HG02678 (cell line): ENCODE data around the gene ADAT1.
A peak's percentile ranks its signal among the peaks of the same experiment; 100 is the strongest.

Source experiments
- ATAC-seq: cut with Tn5 transposase; IDR thresholded peaks from one replicate; pipeline ENCODE4 v1.9.1; 2021; ENCODE audit warnings: mild to moderate bottlenecking, moderate library complexity; ENCODE audit not compliant: unreplicated experiment

The ADAT1 gene

DNA sequence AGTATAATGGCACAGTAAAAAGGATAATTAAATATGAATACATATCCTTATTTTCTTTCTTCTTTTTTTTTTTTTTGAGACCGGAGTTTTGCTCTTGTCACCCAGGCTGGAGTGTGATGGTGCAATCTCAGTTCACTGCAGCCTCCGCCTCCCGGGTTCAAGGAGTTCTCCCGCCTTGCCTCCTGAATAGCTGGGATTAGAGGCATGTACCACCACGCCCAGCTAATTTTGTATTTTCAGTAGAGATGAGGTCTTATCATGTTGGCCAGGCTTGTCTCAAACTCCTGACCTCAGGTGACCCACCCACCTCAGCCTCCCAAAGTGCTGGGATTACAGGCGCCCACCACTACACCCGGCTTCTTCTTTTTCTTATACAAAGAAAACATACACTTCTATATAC is 44.9 kb downstream of the ADAT1 start:
- ATAC-seq = no peak

DNA sequence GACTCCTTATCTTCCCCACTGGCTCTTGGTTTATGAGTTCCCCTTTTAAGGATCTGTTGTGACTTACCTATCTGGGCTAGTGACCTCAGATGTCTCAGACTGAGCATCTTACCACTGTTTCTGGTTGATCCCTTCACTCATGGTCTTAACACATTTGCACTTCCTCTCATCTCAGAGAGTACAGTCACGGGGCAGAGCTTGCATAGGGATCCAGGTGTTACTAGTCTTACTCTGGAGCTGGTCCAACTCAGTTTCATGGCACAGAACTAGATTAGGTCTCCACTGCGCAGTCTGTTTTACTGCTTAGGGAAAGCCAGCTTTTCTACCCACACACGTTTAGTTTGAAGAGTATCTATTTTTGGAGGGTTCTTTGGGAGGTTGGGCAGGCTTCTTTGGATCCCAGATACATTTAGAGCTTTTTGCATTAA is 46.7 kb downstream of the ADAT1 start:
- no peak for ATAC-seq

DNA sequence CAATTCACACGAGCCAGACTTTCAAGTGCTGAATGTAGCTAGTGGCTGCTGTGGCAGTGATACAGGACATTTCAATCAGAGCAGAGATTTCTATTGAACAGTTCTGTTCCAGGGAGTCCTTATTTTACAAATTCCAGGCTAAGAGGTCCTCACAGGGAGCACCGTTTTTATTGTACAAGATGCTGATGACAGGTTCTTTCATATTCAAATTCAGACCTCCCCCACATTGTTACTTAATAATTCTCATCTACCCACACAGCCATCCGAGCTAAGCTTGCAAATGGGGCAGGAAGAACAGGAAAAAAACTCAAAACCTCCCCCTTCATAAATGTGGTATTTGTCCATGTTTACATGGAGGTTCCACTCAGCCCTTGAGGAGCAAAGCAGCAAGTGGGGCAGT is 47.1 kb downstream of the ADAT1 start:
- ATAC-seq = no peak

DNA sequence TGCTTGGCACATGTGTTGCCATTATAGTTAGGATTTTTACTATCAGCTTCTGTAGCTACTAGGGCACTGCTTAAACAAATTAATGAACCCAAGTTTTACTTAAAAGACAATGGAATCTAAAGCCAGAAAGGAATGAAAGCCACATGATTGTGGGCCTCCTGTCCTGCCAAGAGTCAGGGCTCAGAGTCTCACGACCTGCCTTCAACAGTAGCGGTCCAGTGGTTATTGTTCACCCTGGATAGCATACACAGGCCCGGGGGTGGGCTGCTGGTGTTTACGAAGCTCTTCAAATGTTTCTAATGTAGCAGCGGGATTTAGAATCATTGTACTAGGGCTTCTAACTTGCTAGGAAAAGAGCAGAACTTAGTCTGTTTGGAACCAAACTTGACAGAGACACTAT is 49.1 kb downstream of the ADAT1 start:
- ATAC-seq = no peak

DNA sequence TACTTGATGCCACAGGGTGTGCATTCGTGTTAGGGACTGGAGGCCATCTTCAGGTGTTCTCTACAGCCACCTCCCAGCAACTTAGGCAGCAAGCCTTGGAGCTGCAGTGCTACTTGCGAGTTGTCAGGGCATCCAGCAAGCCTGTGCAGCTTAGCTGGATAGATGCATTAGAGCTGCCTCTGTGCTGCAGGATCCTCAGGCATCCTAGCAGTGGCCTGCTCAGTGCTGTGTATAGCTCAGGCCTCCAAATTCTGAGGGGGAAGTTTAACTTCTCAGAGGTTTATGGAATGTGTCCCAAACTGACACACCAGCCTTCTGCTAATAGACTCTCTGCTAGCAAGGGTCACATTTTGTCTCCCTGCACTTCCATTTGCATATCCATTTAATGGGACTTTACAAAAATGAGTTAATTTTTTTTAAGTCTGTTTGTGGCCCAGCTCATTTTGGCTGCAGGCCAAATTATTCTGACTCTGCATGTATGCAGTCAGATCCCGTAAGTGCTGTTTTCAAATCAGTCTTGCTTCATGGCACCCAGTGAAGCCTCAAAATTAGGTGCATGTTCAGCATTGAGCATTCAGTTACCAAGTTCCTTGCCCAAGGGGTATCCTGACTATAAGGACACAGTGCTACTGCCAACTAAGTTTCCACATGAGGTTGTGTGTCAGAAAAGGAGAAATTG is 50.1 kb downstream of the ADAT1 start:
- no peak for ATAC-seq

DNA sequence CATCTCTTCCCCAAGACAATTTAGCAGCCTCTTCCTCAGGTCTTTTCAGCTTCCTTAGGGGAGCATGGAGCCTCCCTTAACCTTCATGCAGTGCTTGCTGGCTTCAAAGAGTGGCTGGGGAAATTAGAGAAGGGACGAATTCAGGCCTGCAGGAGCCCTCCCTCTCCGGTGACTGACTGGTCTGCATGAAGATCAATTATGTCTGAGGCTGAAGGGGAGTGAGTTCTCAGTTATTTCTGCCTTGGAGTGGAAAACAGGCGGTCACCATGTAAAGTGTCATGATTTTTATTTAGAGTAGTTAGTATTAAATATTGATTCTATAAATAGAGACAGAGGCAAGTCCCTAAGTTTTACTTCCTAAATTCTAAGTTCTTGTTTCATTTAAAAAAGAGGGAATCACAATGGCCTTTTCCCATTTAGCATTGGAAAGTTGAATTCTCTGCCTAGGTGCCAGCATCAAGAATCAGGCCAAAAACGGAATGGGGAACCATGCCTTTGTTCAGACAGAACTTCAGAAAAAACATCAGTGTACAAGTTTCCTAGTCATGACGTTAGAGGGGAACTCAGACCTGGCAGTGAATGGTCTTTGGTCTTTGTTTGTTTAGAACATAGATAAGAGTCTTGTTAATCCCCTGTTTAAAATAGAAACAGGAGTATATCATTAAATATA is 52.5 kb downstream of the ADAT1 start:
- ATAC-seq = no peak

DNA sequence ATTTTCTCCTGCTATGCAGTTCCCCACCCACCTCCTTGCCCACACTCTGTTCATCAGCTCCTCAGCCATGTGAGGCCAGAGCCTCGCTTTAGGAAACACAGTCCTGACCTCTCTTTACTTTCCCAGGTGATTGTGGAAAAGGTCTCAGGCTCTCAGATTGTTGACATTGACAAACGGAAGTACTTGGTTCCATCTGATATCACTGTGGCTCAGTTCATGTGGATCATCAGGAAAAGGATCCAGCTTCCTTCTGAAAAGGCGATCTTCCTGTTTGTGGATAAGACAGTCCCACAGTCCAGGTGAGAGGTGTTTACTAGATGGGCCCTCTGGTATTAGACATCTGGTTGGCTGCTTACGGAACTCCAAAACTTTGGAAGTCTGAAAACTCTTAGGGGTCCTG is 55.2 kb downstream of the ADAT1 start:
- no peak for ATAC-seq

DNA sequence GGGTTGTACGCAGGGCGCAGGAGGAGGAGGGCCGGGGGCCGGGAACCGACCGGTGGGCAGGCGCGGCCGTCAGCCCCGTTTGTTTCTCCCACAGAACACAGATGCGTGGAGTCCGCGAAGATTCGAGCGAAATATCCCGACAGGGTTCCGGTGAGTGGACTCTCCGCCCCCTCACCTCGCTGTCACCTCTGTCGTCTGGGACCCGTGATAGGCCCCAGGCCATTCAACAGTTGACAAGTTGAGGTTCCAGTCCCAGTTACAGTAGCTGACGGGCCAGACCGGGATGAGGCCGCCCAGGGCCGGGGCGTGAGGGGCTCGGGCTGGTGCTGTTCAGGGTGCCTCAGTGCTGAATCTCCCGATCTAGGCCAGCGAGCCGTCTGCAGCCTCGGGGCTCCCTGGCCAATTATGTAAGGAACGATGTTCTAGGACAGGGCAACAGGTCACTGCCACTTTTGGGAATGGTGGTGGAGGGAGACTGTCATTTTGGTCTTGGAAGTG is 56.3 kb downstream of the ADAT1 start:
- no peak for ATAC-seq

DNA sequence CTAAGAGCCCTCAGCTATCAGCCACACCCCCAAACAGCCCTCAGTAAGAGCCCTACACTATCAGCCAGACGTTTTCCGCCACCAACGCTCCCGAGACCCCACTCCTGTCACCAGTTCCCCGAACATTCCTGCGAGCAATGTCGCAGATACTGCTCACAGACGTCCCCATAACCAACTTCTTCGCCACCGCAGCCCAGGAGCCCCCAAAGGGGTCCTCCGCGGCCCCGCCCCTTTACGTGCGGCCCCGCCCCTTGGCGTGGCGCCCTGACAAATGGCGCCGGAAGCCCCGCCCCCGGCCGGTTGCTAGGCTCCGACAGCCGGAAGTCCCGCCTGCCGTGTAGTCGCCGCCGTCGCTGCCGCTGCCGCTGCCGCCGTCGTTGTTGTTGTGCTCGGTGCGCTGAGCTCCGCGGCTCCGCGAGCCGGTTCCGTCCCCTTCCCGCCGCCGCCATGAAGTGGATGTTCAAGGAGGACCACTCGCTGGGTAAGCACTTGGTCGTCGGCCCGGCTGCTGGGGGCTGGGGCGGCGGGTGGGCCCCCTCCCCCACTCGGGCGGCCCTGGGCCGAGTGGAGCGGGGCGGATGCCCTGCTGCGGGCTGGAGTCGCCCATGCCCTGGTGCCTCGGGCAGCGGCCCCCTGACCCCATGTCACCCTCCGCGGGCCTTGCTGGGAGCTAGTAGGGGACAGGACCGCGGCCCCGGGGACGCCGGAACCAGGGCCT is 56.9 kb downstream of the ADAT1 start, which contains the start of gene GABARAPL2:
Gene GABARAPL2, plus strand, starts transcription at position 340 of the 718 bp plus-strand sequence. Its CDS starts 108 bp downstream, at position 448.
- peak; percentile 72 for ATAC-seq

DNA sequence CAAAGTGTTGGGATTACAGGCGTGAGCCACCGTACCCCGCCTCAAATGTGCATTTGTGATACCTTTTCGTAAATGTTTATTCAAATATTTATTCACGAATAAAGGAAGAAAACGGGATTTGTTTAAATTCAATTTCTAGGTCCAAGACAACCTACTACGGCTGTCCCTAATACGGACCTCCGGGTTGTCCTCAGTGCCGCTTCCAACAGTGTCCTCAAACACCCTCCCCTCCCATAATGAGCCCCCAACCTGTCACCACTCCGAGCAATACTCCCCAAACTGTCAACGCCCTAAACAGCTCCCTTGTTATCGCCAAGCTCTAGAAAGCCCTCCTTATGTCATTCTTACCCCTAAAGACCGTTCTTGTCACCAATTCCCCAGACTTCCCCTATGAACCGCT is 57.4 kb downstream of the ADAT1 start:
- ATAC-seq = peak; percentile 2

DNA sequence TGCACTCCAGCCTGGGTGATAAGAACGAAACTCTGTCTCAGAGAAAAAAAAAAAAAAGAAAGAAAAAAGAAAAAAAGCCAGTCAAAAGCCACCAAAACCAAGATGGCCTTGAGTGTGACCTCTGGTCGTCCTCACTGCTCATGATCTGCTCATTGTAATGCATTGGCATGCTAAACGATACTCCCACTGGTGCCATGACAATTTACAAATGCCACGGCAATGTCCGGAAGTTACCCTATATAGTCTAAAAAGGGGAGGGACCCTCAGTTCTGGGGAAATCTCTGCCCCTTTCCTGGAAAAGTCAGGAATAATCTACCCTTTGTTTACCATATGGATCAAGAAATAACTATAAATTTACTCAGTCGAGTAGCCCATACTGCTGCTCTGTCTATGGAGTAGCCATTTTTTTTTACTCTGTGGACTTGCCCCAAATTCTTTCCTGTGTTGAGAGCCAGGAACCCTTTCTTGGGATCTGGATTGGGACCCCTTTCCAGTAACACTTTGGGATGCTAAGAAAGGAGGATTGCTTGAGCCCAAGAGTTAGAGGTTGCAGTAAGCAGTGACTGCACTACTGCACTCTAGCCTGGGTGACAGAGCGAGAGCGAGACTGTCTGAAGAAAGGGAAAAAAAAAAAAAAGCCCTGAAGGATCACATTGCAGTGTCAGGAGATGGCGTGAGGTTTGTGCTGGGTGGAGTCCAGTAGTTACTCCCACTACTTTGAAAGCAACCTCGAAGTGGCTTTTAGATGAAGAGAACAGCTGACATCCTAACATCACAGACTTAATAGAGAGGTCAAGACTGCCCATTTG is 63.3 kb downstream of the ADAT1 start:
- no peak for ATAC-seq

DNA sequence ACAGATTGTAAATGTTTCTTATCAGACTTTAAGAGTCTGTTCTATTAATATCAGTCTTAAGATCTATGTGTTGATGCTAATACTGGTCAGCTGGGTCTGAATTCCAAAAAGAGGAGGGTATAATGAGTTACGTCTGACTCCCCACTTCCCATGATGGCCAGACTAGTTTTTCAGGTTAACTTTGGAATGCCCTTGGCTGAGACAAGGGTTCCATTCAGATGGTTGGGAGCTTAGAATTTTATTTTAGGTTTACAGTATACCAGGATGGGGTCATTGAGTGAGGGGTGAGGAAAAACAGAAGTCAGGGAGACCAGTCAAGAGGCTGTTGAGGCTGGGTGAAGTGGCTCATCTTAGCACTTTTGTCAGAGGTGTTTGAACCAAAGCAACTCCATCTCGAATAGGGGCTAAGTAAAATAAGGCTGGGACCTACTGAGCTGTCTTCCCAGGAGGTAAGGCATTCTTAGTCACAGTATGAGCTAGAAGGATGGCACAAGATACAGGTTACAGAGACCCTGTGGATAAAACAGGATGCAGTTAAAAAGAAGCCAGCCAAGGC is 64.2 kb downstream of the ADAT1 start:
- ATAC-seq = no peak

DNA sequence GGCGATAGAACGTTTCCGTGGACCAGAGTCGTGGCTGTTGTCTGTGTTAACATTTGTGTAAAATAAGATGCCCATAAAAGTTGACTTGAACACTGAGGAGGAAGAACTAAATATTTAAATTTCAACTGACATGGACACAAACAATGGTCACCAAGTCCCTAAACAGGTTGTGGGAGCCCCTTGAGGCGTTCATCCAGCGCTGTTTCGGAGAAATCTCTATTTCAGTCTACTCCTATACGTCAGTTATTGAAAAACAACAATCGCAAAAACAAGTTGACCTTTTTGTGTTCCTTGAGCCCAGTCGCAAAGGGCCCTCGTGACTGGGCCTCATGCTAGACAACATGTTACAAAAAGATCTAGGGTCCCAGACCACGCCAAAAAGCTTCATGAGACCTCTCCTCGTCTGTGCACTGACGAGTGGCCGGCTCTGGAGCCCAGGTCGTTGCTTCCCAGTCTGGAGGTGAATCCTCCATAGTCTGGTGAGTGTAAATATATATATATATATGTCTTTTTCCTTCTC is 66.6 kb downstream of the ADAT1 start:
- ATAC-seq = no peak

DNA sequence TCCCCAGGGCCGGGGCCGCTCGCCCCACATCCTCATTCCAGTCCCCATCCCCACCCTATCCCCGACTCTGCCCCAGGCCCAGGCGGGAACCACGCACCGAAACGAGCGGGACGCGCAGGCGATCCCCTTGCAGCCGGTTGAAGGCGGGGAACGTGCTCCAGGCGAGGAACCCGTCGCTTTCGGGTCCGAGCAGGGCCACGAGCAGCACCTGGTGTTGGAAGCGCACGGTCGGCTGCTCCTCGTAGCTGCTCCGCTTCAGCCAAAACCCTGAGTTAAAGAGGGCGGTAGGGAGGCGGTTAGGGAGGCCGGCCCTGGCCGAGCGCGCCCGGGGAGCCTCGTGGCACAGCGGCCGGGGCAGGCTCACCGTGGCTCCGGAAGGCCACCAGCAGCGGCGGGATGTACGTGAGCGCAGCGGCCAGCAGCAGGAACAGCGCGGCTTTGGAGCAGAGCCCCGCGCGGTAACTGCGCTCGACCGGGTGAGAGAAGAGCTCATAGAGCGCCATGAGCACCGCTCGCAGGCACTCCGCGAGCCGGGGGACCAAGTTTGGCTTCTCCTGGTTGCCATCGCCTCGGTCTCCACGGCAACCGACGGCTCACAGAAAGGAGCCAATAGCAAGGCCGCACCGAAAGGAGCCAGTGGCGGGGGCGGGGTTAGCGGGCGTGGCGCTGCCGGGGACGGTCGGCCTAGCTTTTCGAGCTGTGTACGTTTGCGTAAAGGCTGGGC is 67.2 kb downstream of the ADAT1 start, which contains the start of gene TMEM231:
Gene TMEM231, minus strand, starts transcription at position 546 of the 724 bp plus-strand sequence. Its CDS starts 43 bp downstream, at position 503.
- ATAC-seq = peak; percentile 97

DNA sequence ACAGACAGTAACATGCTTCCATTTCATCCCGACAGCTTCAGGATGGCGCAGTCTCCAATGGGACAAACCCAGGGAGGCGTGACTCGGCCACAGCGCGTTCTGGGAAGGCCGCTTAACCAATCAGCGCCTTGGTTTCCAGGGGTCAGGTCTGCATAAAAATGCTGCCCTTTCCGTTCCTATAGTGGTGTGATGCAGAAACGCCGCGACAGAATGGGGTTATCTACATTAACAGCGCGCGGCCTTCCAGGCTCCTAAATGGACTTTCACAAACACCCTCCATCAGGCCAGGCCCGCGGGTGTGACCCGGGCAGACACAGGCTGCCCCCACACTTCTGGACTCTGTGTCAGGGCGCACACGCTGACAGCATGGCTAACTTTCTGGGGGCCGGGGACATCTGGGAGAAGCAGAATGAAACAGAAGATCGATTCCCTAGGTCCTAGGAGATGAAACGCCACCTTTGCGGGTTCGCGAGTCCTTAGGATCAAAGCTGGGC is 67.8 kb downstream of the ADAT1 start:
- ATAC-seq = peak; percentile 36

DNA sequence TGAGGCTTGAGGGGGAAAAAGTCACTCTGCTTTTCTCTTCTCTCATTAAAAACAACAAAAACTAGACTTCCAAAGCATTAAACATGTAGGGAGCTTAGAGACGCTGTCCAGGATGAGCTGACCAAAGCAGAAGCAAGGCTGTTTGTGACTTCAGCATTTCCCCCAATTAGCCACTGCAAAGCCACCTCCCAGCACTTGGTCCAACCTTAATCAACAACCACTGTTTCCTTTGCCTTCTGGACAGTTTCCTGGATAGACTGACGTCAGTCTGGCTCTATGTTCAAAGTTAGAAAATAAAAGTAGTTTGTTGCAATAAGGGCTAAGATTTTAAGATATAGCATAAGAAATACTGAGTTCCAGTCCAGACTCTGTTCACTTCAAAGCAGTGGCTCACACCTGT is 70.1 kb downstream of the ADAT1 start:
- ATAC-seq = no peak

DNA sequence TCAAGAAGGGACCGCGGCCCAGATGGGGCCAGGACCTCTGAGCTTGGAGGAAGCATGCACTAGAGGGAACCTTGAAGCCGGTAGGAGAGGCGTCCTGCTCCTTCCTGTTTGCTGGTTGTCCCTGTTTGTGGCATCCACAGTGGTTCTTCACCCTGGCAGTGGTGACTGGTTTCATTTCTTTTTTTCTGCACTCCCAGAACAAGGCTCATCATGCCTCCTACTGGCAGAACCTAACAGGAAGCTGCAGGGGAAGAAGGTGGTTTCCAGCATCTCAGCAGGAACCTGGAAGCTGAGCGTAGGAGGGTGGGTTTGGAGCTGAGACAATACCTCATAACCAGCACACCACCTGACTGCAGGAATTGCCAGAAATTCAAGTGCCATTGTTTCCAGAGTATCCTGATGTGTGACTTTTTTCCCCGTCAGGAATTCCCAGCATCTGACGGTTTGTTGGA is 72.8 kb downstream of the ADAT1 start:
- peak; percentile 86 for ATAC-seq
